GM21576 (cell line): ENCODE measurements around the gene ENO4.

ENCODE experiments used
- ATAC-seq: cut with Tn5 transposase; IDR thresholded peaks from one replicate; pipeline ENCODE4 v1.9.1; 2021; ENCODE audit warnings: mild to moderate bottlenecking, moderate library complexity; ENCODE audit not compliant: unreplicated experiment

ENO4 gene

GRCh38 chr10:116909307-116909706 lies 60.0 kb downstream of the ENO4 start:
- no peak for ATAC-seq

DNA sequence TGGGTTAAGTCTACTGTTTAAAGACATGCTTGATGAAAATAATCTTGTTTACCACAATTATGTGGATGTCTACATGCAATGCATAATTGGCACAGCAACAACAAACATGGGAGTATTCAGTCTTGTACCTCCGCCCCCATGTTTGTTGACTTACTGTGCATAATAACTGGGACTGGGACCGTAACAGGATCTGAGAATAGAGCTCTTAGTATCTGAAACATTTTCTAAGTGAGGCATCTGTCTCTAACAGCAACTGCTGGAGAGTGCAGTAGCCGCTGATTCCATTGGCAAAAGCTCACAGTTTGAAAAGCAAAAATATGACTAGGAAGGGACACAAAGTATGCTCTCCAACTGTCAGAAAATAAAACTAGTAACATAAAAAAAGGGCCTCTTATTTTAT lies 61.6 kb downstream of the ENO4 start:
- ATAC-seq: no peak

- ATAC-seq: no peak
Measured at GRCh38 chr10:116912162-116912561, 62.9 kb downstream of the ENO4 start.

- no peak for ATAC-seq
Measured at GRCh38 chr10:116913695-116914094, 64.4 kb downstream of the ENO4 start.

- no peak for ATAC-seq
Measured at GRCh38 chr10:116915340-116915739, 66.0 kb downstream of the ENO4 start.

DNA sequence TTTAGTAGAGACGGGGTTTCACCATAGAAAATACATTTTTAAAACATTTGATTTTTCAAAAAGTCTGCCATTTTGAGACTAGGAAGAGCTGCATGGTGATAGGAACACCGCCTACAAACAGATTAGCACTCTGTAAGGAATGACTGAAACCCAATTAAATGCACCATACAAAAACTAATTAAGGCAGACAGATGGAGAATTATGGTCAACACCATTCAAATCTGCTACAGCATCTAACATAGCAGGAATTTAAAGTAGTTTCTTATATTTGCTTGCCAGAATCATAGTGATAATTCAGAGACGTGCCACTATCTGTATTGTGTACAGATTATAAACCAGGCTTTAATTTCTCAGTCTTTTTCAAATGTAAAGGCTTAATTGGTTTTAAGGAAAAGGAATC lies 68.2 kb downstream of the ENO4 start:
- no peak for ATAC-seq

GRCh38 chr10:116918583-116918982 lies 69.3 kb downstream of the ENO4 start:
- no peak for ATAC-seq

- ATAC-seq: no peak
Measured at GRCh38 chr10:116919164-116919563, 69.9 kb downstream of the ENO4 start.

GRCh38 chr10:116919706-116920105 lies 70.4 kb downstream of the ENO4 start:
- no peak for ATAC-seq

DNA sequence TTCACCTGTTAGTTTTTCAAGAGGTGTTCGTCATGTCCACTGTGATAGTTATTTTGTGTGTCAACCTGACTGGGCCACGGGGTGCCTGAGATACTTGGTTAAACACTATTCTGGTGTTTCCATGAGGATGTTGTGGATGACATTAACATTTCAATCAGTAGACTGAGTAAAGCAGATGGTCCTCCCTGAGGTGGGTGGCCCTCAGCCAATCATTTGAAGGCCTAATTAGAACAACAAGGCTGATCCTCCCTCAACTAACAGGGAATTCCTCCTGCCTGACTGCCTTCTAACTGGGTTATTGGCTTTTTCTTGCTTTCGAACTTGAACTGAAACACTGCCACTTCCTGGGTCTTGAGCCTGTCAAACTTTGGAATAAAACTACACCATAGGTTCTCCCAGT lies 75.8 kb downstream of the ENO4 start:
- ATAC-seq: no peak

GRCh38 chr10:116926426-116926825 lies 77.1 kb downstream of the ENO4 start:
- ATAC-seq: no peak

GRCh38 chr10:116931806-116932205 lies 82.5 kb downstream of the ENO4 start:
- ATAC-seq: no peak
